CD4-positive, alpha-beta T cell treated with Interleukin-17A for 1 hour (primary cell): ENCODE measurements around the gene ARSI.

Experiments used
- DNase-seq: peaks from one replicate; pipeline ENCODE4 v3.0.0-alpha.2; 2020

The ARSI gene

GRCh38 chr5:150325426-150325825, 22.7 kb upstream of the ARSI start:
- DNase-seq = no peak

GRCh38 chr5:150323819-150324218, 21.1 kb upstream of the ARSI start:
- DNase-seq = no peak

GRCh38 chr5:150323092-150323491, 20.4 kb upstream of the ARSI start:
- DNase-seq = no peak

- no peak for DNase-seq
Observed at GRCh38 chr5:150322202-150322601, 19.5 kb upstream of the ARSI start.

- DNase-seq = no peak
Observed at GRCh38 chr5:150321784-150322183, 19.1 kb upstream of the ARSI start.

- no peak for DNase-seq
Observed at GRCh38 chr5:150321211-150321610, 18.5 kb upstream of the ARSI start.

GRCh38 chr5:150320044-150320613, 17.4 kb upstream of the ARSI start:
- DNase-seq = no peak

- no peak for DNase-seq
Observed at GRCh38 chr5:150319484-150319790, 16.7 kb upstream of the ARSI start.

GRCh38 chr5:150318613-150319483, 16.1 kb upstream of the ARSI start:
- DNase-seq = no peak

- DNase-seq = no peak
Observed at GRCh38 chr5:150317048-150318003, 14.6 kb upstream of the ARSI start.

GRCh38 chr5:150316320-150316719, 13.6 kb upstream of the ARSI start:
- DNase-seq = no peak

- DNase-seq = no peak
Observed at GRCh38 chr5:150315245-150315644, 12.5 kb upstream of the ARSI start.

GRCh38 chr5:150313921-150314716, 11.4 kb upstream of the ARSI start:
- DNase-seq = no peak

GRCh38 chr5:150313501-150313900, 10.8 kb upstream of the ARSI start:
- no peak for DNase-seq

GRCh38 chr5:150312518-150312917, 9.8 kb upstream of the ARSI start:
- DNase-seq = no peak

- no peak for DNase-seq
Observed at GRCh38 chr5:150311015-150311692, 8.4 kb upstream of the ARSI start.

- DNase-seq = no peak
Observed at GRCh38 chr5:150310246-150310645, 7.5 kb upstream of the ARSI start.

GRCh38 chr5:150309886-150310239, 7.2 kb upstream of the ARSI start:
- DNase-seq = no peak

GRCh38 chr5:150309101-150309885, 6.6 kb upstream of the ARSI start:
- no peak for DNase-seq

GRCh38 chr5:150307617-150308426, 5.1 kb upstream of the ARSI start:
- DNase-seq = no peak

GRCh38 chr5:150306775-150307174, 4.1 kb upstream of the ARSI start:
- DNase-seq = no peak
